HepG2 (cell line): ENCODE results near the gene RBBP6. TPM values are rescaled to one million over a fixed set of nuclear protein-coding genes. Genes with fewer than 3 reads are reported as not detected.

Experiments used
- ATAC-seq: fragments of 200-7000 bp; cut with Tn5 transposase; 3 replicates; pipeline ENCODE4 v1.9.1; 2020; ENCODE audit warnings: mild to moderate bottlenecking, moderate library complexity
- BruUV-seq: library from RNA; stranded (reverse); fragments of 400-500 nt; replicated peaks from 2 replicates; lab custom pipeline; 2021; lab: Mats Ljungman, UMichigan
- CTCF ChIA-PET: fragments of 300-600 bp; formaldehyde crosslinking; extraction: SDS; loops from one replicate; lab custom pipeline; 2021; ENCODE audit warnings: low total read pairs, inconsistent platforms, low intra/inter-chr PET ratio; lab: Yijun Ruan, JAX
- POLR2A ChIA-PET: fragments of 350-600 bp; sonication (Branson Sonifier 250); formaldehyde crosslinking; loops from one replicate; lab custom pipeline; 2020; ENCODE audit warnings: antibody characterized with exemption, inconsistent platforms; lab: Yijun Ruan, JAX
- DNase-seq: peaks from one replicate; pipeline ENCODE4 v3.0.0-alpha.2; 2015; ENCODE audit warnings: low spot score
- FAIRE-seq: peaks from 3 replicates; lab custom pipeline; 2011; peaks lifted over from hg19 to GRCh38; lab: Jason Lieb, UNC
- H2AFZ ChIP-seq: one replicate; pipeline ENCODE4 v1.6.1; 2011; ENCODE audit warnings: low read length, inconsistent platforms
- H3K27ac ChIP-seq: fragments of 300-600 bp; 3 replicates; pipeline ENCODE4 v1.8.0; 2011; ENCODE audit warnings: mixed run types, mild to moderate bottlenecking, mixed read lengths, low read length, inconsistent platforms; ENCODE audit not compliant: insufficient read depth; ENCODE audit errors: extremely low read length
- H3K27me3 ChIP-seq, 2 experiments: fragments of 200-600 bp in 1 of 2; 2 replicates in 1 of 2; 3 replicates in 1 of 2; pipeline versions ENCODE4 v1.6.0 to v1.8.0; 2011; ENCODE audit warnings: low read length in 2 of 2, mild to moderate bottlenecking in 2 of 2, moderate library complexity in 2 of 2, inconsistent platforms in 1 of 2; ENCODE audit not compliant: insufficient read depth in 2 of 2, control insufficient read depth in 1 of 2
- H3K36me3 ChIP-seq, 2 experiments: fragments of 200-600 bp in 1 of 2; replicated peaks in 1 of 2; 2 replicates in 1 of 2; 3 replicates in 1 of 2; pipeline versions ENCODE4 v1.5.1 to v1.8.0; 2011; ENCODE audit warnings: low read length in 2 of 2, inconsistent platforms in 1 of 2; ENCODE audit not compliant: insufficient read depth in 2 of 2, control insufficient read depth in 1 of 2
- H3K4me1 ChIP-seq: 2 replicates; pipeline ENCODE4 v1.5.1; 2012; ENCODE audit warnings: low read length, inconsistent platforms; ENCODE audit not compliant: insufficient read depth
- H3K4me2 ChIP-seq: 2 replicates; pipeline ENCODE4 v1.6.0; 2011; ENCODE audit warnings: low read depth, low read length, inconsistent platforms
- H3K4me3 ChIP-seq, 3 experiments: fragments of 200-600 bp in 1 of 3; sonication (generic), shearing (Covaris generic) in 1 of 3; replicated peaks in 1 of 3; 2 replicates each; pipeline ENCODE4 v1.5.1; 2011 to 2016; ENCODE audit warnings: low read length in 3 of 3, inconsistent platforms in 2 of 3, low read depth in 2 of 3, mild to moderate bottlenecking in 2 of 3, control low read depth in 1 of 3, mixed read lengths in 1 of 3; ENCODE audit not compliant: insufficient read depth in 1 of 3
- H3K79me2 ChIP-seq: one replicate; pipeline ENCODE4 v1.6.1; 2011; ENCODE audit warnings: low read length, inconsistent platforms; ENCODE audit not compliant: insufficient read depth
- H3K9ac ChIP-seq: 2 replicates; pipeline ENCODE4 v1.6.0; 2011; ENCODE audit warnings: mild to moderate bottlenecking, low read depth, low read length, inconsistent platforms; ENCODE audit not compliant: insufficient read depth
- H3K9me3 ChIP-seq: 2 replicates; pipeline ENCODE4 v1.5.1; 2012; ENCODE audit warnings: mild to moderate bottlenecking, low read length
- H4K20me1 ChIP-seq: 2 replicates; pipeline ENCODE4 v1.6.0; 2011; ENCODE audit warnings: inconsistent platforms, mild to moderate bottlenecking, low read length, moderate library complexity; ENCODE audit not compliant: insufficient read depth
- CENPX ChIP-seq: sonication (generic); formaldehyde crosslinking; IDR thresholded peaks from 2 replicates; pipeline ENCODE4 v1.9.0; 2021; ENCODE audit warnings: mild to moderate bottlenecking, missing genetic modification reagents, moderate library complexity
- GZF1 ChIP-seq: sonication (generic); formaldehyde crosslinking; IDR thresholded peaks from 2 replicates; pipeline ENCODE4 v1.5.1; 2020; ENCODE audit warnings: mild to moderate bottlenecking, missing genetic modification reagents
- HIVEP1 ChIP-seq: sonication (generic); formaldehyde crosslinking; IDR thresholded peaks from 2 replicates; pipeline ENCODE4 v1.4.0; 2020; ENCODE audit warnings: mild to moderate bottlenecking, missing genetic modification reagents
- MAF1 ChIP-seq: sonication (generic); formaldehyde crosslinking; IDR thresholded peaks from 2 replicates; pipeline ENCODE4 v1.5.0; 2020; ENCODE audit warnings: missing genetic modification reagents, borderline replicate concordance
- PCBP1 ChIP-seq: fragments of 200-400 bp; formaldehyde crosslinking; IDR thresholded peaks from 2 replicates; pipeline ENCODE4 v1.6.1; 2017; ENCODE audit warnings: mild to moderate bottlenecking, low read depth, low read length, borderline replicate concordance
- PHF21A ChIP-seq: sonication (generic); formaldehyde crosslinking; IDR thresholded peaks from 2 replicates; pipeline ENCODE4 v1.5.0; 2020; ENCODE audit warnings: mild to moderate bottlenecking, missing genetic modification reagents
- RFX1 ChIP-seq: fragments of 450-650 bp; IDR thresholded peaks from 2 replicates; pipeline ENCODE4 v1.6.1; 2017
- RFXAP ChIP-seq: sonication (generic); formaldehyde crosslinking; IDR thresholded peaks from 2 replicates; pipeline ENCODE4 v1.4.0; 2020; ENCODE audit warnings: missing genetic modification reagents, borderline replicate concordance
- TFDP2 ChIP-seq: sonication (generic); formaldehyde crosslinking; IDR thresholded peaks from 2 replicates; pipeline ENCODE4 v1.4.0; 2020; ENCODE audit warnings: missing genetic modification reagents
- TIGD3 ChIP-seq: sonication (generic); formaldehyde crosslinking; IDR thresholded peaks from 2 replicates; pipeline ENCODE4 v1.5.1; 2020; ENCODE audit warnings: mild to moderate bottlenecking, missing genetic modification reagents, borderline replicate concordance
- ZNF142 ChIP-seq: sonication (generic); formaldehyde crosslinking; IDR thresholded peaks from 2 replicates; pipeline ENCODE4 v1.4.0; 2020; ENCODE audit warnings: missing genetic modification reagents
- ZNF296 ChIP-seq: sonication (generic); formaldehyde crosslinking; conservative IDR thresholded peaks from 2 replicates; pipeline ENCODE4 v1.5.0; 2020; ENCODE audit warnings: mild to moderate bottlenecking, missing genetic modification reagents
- ZNF674 ChIP-seq: sonication (generic); formaldehyde crosslinking; IDR thresholded peaks from 2 replicates; pipeline ENCODE4 v1.5.0; 2020; ENCODE audit warnings: low read depth, mild to moderate bottlenecking, missing genetic modification reagents
- WGBS: methylation state at CpG from one replicate; pipeline ENCODE4 v1.1.6; 2017; ENCODE audit warnings: low lambda C conversion rate; 5-methylcytosine and 5-hydroxymethylcytosine counted together
- in situ Hi-C: cut with HindIII; loops from 2 replicates; pipeline ENCODE4 v1.10.0; 2017; ENCODE audit warnings: low pct_unique_long_range_greater_than_20kb; ENCODE audit not compliant: extremely low pct_ligation_motif_present
- intact Hi-C: fragments of 100-400 bp; cut with micrococcal nuclease; formaldehyde crosslinking; loops from one replicate; pipeline ENCODE4 v1.10.0; 2022; ENCODE audit not compliant: unreplicated experiment
- polyA plus RNA-seq, 8 experiments: library from polyadenylated mRNA; depleted of rRNA in 3 of 8; stranded (reverse) in 7 of 8; unstranded in 1 of 8; fragments of >200 nt; fragmentation: Illumina TruSeq in 4 of 8; extraction: Trizol in 4 of 8; gene quantifications; 2 replicates each; pipeline versions ENCODE4 v1.2.1 to v1.2.3, GENCODE V29; 2011 to 2016; ENCODE audit warnings: low read depth in 4 of 8, missing spikeins in 1 of 8, mixed read lengths in 1 of 8; ENCODE audit not compliant: insufficient read depth in 1 of 8
- total RNA-seq, 5 experiments: library from RNA; depleted of rRNA; stranded (reverse); fragments of >200 nt; fragmentation: Illumina TruSeq; extraction: Trizol; gene quantifications; 2 replicates each; pipeline ENCODE4 v1.2.3, GENCODE V29; 2016; ENCODE audit warnings: low read depth in 1 of 5

Gene RBBP6
- total and polyA plus RNA-seq, 2 of the 13 experiments (the other 11 are each of a cell fraction or from before 2014, with no cell fraction given) = 37.1 to 70.9 TPM

GRCh38 chr16:24598777-24599437, 59.5 kb downstream of the RBBP6 start:
- TF ChIP-seq ZNF674 (CRISPR knock-in tag) (no peak), CENPX (CRISPR knock-in tag) (no peak), HIVEP1 (CRISPR knock-in tag) (no peak), MAF1 (no peak), GZF1 (no peak), ZNF142 (CRISPR knock-in tag) (no peak), RFXAP (CRISPR knock-in tag) (no peak), PCBP1 (no peak), TFDP2 (CRISPR knock-in tag) (no peak), TIGD3 (CRISPR knock-in tag) (no peak), ZNF296 (CRISPR knock-in tag) (no peak), PHF21A (CRISPR knock-in tag) (no peak), RFX1 (no peak)
- TF ChIP-seq, all 625 proteins: peak for 0
- no peak overlapping the region for H3K9ac ChIP-seq
- no peak for ATAC-seq
- in situ Hi-C loops (no loop called here), intact Hi-C loops (no loop called here)
- WGBS = 61% methylated on average over 8 of the region's 8 CpGs
- peaks cover 0 to 5% of the 10 kb centered on the region in 2 experiments; a peak in 1 of 5 replicates for H3K27me3 ChIP-seq
- DNase-seq = no peak
- POLR2A ChIA-PET = no interaction called here
- H4K20me1 ChIP-seq = no peaks in the 10 kb centered on the region
- no peaks in the 10 kb centered on the region for H3K9me3 ChIP-seq
- no peaks in the 10 kb centered on the region for H3K4me1 ChIP-seq
- CTCF ChIA-PET = no interaction called here
- no peak overlapping the region for H3K4me2 ChIP-seq
- no peak overlapping the region for H3K27ac ChIP-seq
- no TSS peak for BruUV-seq
- no peak overlapping the region for H2AFZ ChIP-seq
- FAIRE-seq = no peak
- H3K4me3 ChIP-seq = no peak overlapping the region
- H3K36me3 ChIP-seq = no peaks in the 10 kb centered on the region
- no peaks in the 10 kb centered on the region for H3K79me2 ChIP-seq
